Measurements from ENCODE around the gene AKAP12. TPM values are rescaled to one million over a fixed set of nuclear protein-coding genes. Genes with fewer than 3 reads are reported as not detected.

The AKAP12 gene
- total and polyA plus RNA-seq, 12 donors, result 10.8 to 46.1 (median 26.1) TPM

DNA sequence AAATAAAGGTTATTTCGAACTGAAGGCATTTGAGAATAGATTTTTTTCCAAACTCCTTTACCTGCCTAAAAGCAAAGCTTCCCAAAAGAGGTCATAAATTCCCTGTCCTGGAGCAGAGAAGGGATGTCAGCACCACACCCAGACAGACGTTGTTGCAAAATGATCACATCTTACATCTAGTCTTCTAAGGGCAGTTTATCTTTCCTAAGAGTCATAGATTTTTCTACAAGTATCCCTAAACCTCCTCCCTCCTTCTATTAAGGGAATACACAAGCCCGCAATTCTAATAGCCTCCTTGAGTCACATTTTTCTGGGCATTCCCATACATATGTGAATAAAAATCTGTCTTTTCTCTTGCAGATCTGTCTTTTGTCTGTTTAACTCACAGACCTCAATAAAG lies 20.6 kb upstream of the AKAP12 start:
- Histone ChIP-seq H3K36me3 (replicated peaks in 1 of 2) (no peaks in the 10 kb centered on the region), H3K27ac (no peak overlapping the region), H3K4me3 (no peak overlapping the region), H3K27me3 (no peaks in the 10 kb centered on the region), H3K4me1 (replicated peaks in 1 of 2) (no peaks in the 10 kb centered on the region), H3K9me3 (replicated peaks in 1 of 3) (no peaks in the 10 kb centered on the region)
- TF ChIP-seq, protein P1, sequence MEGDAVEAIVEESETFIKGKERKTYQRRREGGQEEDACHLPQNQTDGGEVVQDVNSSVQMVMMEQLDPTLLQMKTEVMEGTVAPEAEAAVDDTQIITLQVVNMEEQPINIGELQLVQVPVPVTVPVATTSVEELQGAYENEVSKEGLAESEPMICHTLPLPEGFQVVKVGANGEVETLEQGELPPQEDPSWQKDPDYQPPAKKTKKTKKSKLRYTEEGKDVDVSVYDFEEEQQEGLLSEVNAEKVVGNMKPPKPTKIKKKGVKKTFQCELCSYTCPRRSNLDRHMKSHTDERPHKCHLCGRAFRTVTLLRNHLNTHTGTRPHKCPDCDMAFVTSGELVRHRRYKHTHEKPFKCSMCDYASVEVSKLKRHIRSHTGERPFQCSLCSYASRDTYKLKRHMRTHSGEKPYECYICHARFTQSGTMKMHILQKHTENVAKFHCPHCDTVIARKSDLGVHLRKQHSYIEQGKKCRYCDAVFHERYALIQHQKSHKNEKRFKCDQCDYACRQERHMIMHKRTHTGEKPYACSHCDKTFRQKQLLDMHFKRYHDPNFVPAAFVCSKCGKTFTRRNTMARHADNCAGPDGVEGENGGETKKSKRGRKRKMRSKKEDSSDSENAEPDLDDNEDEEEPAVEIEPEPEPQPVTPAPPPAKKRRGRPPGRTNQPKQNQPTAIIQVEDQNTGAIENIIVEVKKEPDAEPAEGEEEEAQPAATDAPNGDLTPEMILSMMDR (IDR thresholded peaks at IDR 0.05), result no peak
- TF ChIP-seq POLR2A (IDR thresholded peaks at IDR 0.05), result no peak
- intact Hi-C loops (cut with DNase I), result no loop called here
- 79 to 87% (median 82%) methylated on average over 3 of the region's 3 CpGs for WGBS, 4 donors
- no peak for DNase-seq

GRCh38 chr6:151224076-151224475 lies 15.7 kb upstream of the AKAP12 start:
- Histone ChIP-seq H3K27me3 (no peaks in the 10 kb centered on the region), H3K4me3 (no peak overlapping the region), H3K36me3 (replicated peaks in 1 of 2) (no peaks in the 10 kb centered on the region), H3K4me1 (replicated peaks in 1 of 2) (no peaks in the 10 kb centered on the region), H3K9me3 (replicated peaks in 1 of 3) (no peaks in the 10 kb centered on the region), H3K27ac (no peak overlapping the region)
- no peak for TF ChIP-seq POLR2A (IDR thresholded peaks at IDR 0.05)
- TF ChIP-seq, protein P1 (IDR thresholded peaks at IDR 0.05), result no peak
- no peak for DNase-seq
- intact Hi-C loops (cut with DNase I), result no loop called here

GRCh38 chr6:151225919-151226318 lies 13.8 kb upstream of the AKAP12 start:
- no peak overlapping the region for H3K27ac ChIP-seq
- H3K9me3 ChIP-seq (replicated peaks in 1 of 3), result no peaks in the 10 kb centered on the region
- no peaks in the 10 kb centered on the region for H3K27me3 ChIP-seq
- H3K4me1 ChIP-seq (replicated peaks in 1 of 2), result no peaks in the 10 kb centered on the region
- 88 to 98% (median 96%) methylated on average over 11 of the region's 11 CpGs for WGBS, 4 donors
- DNase-seq, result no peak
- intact Hi-C loops (cut with DNase I), result no loop called here
- no peak for TF ChIP-seq POLR2A (IDR thresholded peaks at IDR 0.05)
- TF ChIP-seq, protein P1 (IDR thresholded peaks at IDR 0.05), result no peak
- H3K4me3 ChIP-seq, result no peak overlapping the region
- no peaks in the 10 kb centered on the region for H3K36me3 ChIP-seq (replicated peaks in 1 of 2)

DNA sequence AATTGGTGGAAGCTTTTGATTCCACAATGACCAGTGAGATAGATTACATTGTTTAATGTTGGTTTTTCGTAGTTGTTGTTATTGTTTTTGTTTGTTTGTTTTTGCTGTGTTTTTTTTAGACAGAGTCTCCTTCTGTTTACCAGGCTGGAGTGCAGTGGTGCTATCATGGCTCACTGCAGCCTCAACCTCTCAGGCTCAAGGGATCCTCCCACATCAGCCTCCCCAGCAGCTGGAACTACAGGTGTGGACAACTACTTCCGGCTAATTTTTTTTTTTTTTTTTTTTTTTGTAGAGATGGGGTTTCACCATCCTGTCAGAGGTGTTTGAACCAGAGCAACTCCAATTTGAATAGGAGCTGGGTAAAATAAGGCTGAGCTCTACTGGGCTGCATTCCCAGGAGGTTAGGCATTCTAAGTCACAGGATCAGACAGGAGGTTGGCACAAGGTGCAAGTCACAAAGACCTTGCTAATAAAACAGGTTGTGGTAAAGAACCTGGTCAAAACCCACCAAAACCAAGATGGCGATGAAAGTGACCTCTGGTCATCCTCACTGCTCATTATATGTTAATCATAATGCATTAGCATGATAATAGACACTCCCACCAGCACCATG lies 10.9 kb upstream of the AKAP12 start:
- WGBS, 4 donors, result 77 to 89% (median 87%) methylated on average over 3 of the region's 3 CpGs
- no peaks in the 10 kb centered on the region for H3K9me3 ChIP-seq (replicated peaks in 1 of 3)
- DNase-seq, result no peak
- H3K4me1 ChIP-seq (replicated peaks in 1 of 2), result no peaks in the 10 kb centered on the region
- no peak overlapping the region for H3K4me3 ChIP-seq
- H3K27me3 ChIP-seq, result no peaks in the 10 kb centered on the region
- H3K36me3 ChIP-seq (replicated peaks in 1 of 2), result no peaks in the 10 kb centered on the region
- intact Hi-C loops (cut with DNase I), result no loop called here
- H3K27ac ChIP-seq, result no peak overlapping the region
- TF ChIP-seq, protein P1 (IDR thresholded peaks at IDR 0.05), result no peak
- TF ChIP-seq POLR2A (IDR thresholded peaks at IDR 0.05), result no peak
